Measurements from ENCODE around the gene TTLL5. TPM values are rescaled to one million over a fixed set of nuclear protein-coding genes. Genes with fewer than 3 reads are reported as not detected.

The TTLL5 gene
- total RNA-seq, 1 experiment from 2014 or later, result 34.7 TPM

- Histone ChIP-seq H3K27me3 (ENCODE audit: low read length) (no peaks in the 10 kb centered on the region), H3K9me3 (ENCODE audit: low read length) (no peaks in the 10 kb centered on the region), H3F3A (ENCODE audit: low read length, unreplicated experiment) (no peaks in the 10 kb centered on the region), H3K4me1 (ENCODE audit: insufficient read depth, low read length) (peaks cover 42% of the 10 kb centered on the region), H3K4me2 (ENCODE audit: low read length) (peak overlapping the region; percentile 36), H3K27ac (ENCODE audit: low read length) (peak overlapping the region; percentile 61), H2AFZ (ENCODE audit: low read length) (no peak overlapping the region), H3K9me2 (replicated peaks; ENCODE audit: low read length) (no peaks in the 10 kb centered on the region), H3K4me3 (ENCODE audit: low read length) (no peak overlapping the region), H3K9ac (ENCODE audit: low read length) (no peak overlapping the region), H4K20me1 (ENCODE audit: low read length) (no peaks in the 10 kb centered on the region), H3K79me2 (ENCODE audit: low read length) (no peaks in the 10 kb centered on the region), H3K36me3 (ENCODE audit: low read depth, low read length) (peaks cover 14% of the 10 kb centered on the region)
- no TSS peak for BruUV-seq (replicated peaks)
- intact Hi-C loops (cut with micrococcal nuclease), result loop anchor here (2.0 to 10.0 kb wide), 3 partner anchors 36 to 189 kb away; no protein-coding TSS in a partner anchor
- no peak for TF ChIP-seq EZH2 (IDR thresholded peaks at IDR 0.05; ENCODE audit: low read length, unreplicated experiment)
- no peak for TF ChIP-seq EZH2phosphoT487 (IDR thresholded peaks at IDR 0.05; ENCODE audit: borderline replicate concordance, low read length)
- TF ChIP-seq CTCF (conservative IDR thresholded peaks at IDR 0.05; ENCODE audit: low read depth, low read length), result no peak
- ChIA-PET CTCF (interaction anchor here (1.1 kb wide), 1 partner anchor 267 kb away, joined by 3 read pairs; no protein-coding TSS in a partner anchor), POLR2A (ENCODE audit: unreplicated experiment) (no interaction called here)
- ATAC-seq (peak; percentile 50), DNase-seq (peak; percentile 80)
Measured at GRCh38 chr14:75715926-75716780, 55.1 kb downstream of the TTLL5 start.

GRCh38 chr14:75717729-75718128, 56.7 kb downstream of the TTLL5 start:
- ATAC-seq, result no peak
- no TSS peak for BruUV-seq (replicated peaks)
- Histone ChIP-seq H3K4me3 (ENCODE audit: low read length) (no peak overlapping the region), H3K9me3 (ENCODE audit: low read length) (no peaks in the 10 kb centered on the region), H3K9ac (ENCODE audit: low read length) (no peak overlapping the region), H4K20me1 (ENCODE audit: low read length) (no peaks in the 10 kb centered on the region), H3F3A (ENCODE audit: low read length, unreplicated experiment) (no peaks in the 10 kb centered on the region), H3K9me2 (replicated peaks; ENCODE audit: low read length) (no peaks in the 10 kb centered on the region), H3K36me3 (ENCODE audit: low read depth, low read length) (peaks cover 14% of the 10 kb centered on the region), H3K79me2 (ENCODE audit: low read length) (no peaks in the 10 kb centered on the region), H3K4me1 (ENCODE audit: insufficient read depth, low read length) (peaks cover 28% of the 10 kb centered on the region), H2AFZ (ENCODE audit: low read length) (no peak overlapping the region), H3K27ac (ENCODE audit: low read length) (no peak overlapping the region), H3K27me3 (ENCODE audit: low read length) (no peaks in the 10 kb centered on the region), H3K4me2 (ENCODE audit: low read length) (no peak overlapping the region)
- intact Hi-C loops (cut with micrococcal nuclease), result loop anchor here (2.0 to 10.0 kb wide), 3 partner anchors 35 to 187 kb away; no protein-coding TSS in a partner anchor
- TF ChIP-seq EZH2 (IDR thresholded peaks at IDR 0.05; ENCODE audit: low read length, unreplicated experiment) (no peak), EZH2phosphoT487 (IDR thresholded peaks at IDR 0.05; ENCODE audit: borderline replicate concordance, low read length) (no peak), CTCF (conservative IDR thresholded peaks at IDR 0.05; ENCODE audit: low read depth, low read length) (no peak)
- no peak for DNase-seq
- CTCF ChIA-PET, result no interaction called here
- POLR2A ChIA-PET (ENCODE audit: unreplicated experiment), result no interaction called here

GRCh38 chr14:75718199-75718598, 57.2 kb downstream of the TTLL5 start:
- no peak overlapping the region for H3K4me2 ChIP-seq (ENCODE audit: low read length)
- POLR2A ChIA-PET (ENCODE audit: unreplicated experiment), result no interaction called here
- no peak overlapping the region for H3K27ac ChIP-seq (ENCODE audit: low read length)
- H3K4me3 ChIP-seq (ENCODE audit: low read length), result no peak overlapping the region
- DNase-seq, result no peak
- no TSS peak for BruUV-seq (replicated peaks)
- intact Hi-C loops (cut with micrococcal nuclease), result loop anchor here (5.0 to 10.0 kb wide), 2 partner anchors 34 to 187 kb away; no protein-coding TSS in a partner anchor
- no peaks in the 10 kb centered on the region for H3K9me3 ChIP-seq (ENCODE audit: low read length)
- TF ChIP-seq CTCF (conservative IDR thresholded peaks at IDR 0.05; ENCODE audit: low read depth, low read length), result no peak
- no peak for TF ChIP-seq EZH2phosphoT487 (IDR thresholded peaks at IDR 0.05; ENCODE audit: borderline replicate concordance, low read length)
- TF ChIP-seq EZH2 (IDR thresholded peaks at IDR 0.05; ENCODE audit: low read length, unreplicated experiment), result no peak
- H2AFZ ChIP-seq (ENCODE audit: low read length), result no peak overlapping the region
- no peak for ATAC-seq
- H3K27me3 ChIP-seq (ENCODE audit: low read length), result no peaks in the 10 kb centered on the region
- H3F3A ChIP-seq (ENCODE audit: low read length, unreplicated experiment), result no peaks in the 10 kb centered on the region
- no peaks in the 10 kb centered on the region for H4K20me1 ChIP-seq (ENCODE audit: low read length)
- H3K36me3 ChIP-seq (ENCODE audit: low read depth, low read length), result peaks cover 14% of the 10 kb centered on the region
- H3K9ac ChIP-seq (ENCODE audit: low read length), result no peak overlapping the region
- no peaks in the 10 kb centered on the region for H3K9me2 ChIP-seq (replicated peaks; ENCODE audit: low read length)
- CTCF ChIA-PET, result no interaction called here
- H3K79me2 ChIP-seq (ENCODE audit: low read length), result no peaks in the 10 kb centered on the region
- H3K4me1 ChIP-seq (ENCODE audit: insufficient read depth, low read length), result peaks cover 25% of the 10 kb centered on the region

All from PC-3 (cell line).